ENCODE results near the gene NOLC1. TPM values are rescaled to one million over a fixed set of nuclear protein-coding genes. Genes with fewer than 3 reads are reported as not detected.

The NOLC1 gene
- total and polyA plus RNA-seq, 10 of the 15 experiments (the other 5 are each of a cell fraction or from before 2014, with no cell fraction given), result 91.7 to 244 (median 128) TPM

DNA sequence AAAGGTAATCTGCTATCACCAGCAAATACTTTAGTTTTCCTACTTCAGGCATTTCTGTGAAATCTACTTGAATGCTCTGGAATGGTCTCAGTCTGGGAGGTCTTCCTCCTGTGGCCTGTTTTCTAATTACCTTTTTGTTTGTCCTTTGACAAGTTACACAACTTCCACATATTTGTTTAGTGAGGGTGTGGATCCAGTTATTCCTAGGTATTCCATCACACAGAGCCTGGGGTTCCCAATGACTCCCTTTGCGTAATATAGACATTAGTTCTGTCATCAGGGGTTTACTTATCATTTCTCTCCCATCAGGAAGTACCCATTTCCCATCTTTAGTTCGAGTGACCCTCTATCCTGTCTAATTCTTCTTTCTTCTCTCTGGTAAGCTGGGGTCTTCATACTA lies 45.8 kb downstream of the NOLC1 start (continued):
- TF ChIP-seq SREBF2 (IDR thresholded peaks at IDR 0.05; ENCODE audit: low read length) (no peak), PAX8 (IDR thresholded peaks at IDR 0.05) (no peak), BCL3 (IDR thresholded peaks at IDR 0.05; ENCODE audit: borderline replicate concordance, insufficient read depth, low read depth, low read length, poor library complexity, severe bottlenecking) (no peak), SIX5 (IDR thresholded peaks at IDR 0.05; ENCODE audit: low read depth, low read length, severe bottlenecking) (no peak), ZNF622 (IDR thresholded peaks at IDR 0.05) (no peak), NR2F1 (conservative IDR thresholded peaks at IDR 0.05) (no peak), BHLHE40 (IDR thresholded peaks at IDR 0.05; ENCODE audit: borderline replicate concordance in 1 of 2, low read depth in 2 of 2, low read length in 1 of 2) (no peak), IRF3 (IDR thresholded peaks at IDR 0.05) (no peak), POLR2AphosphoS2 (IDR thresholded peaks at IDR 0.05; ENCODE audit: low read depth, low read length) (no peak), FOXK2 (IDR thresholded peaks at IDR 0.05) (no peak)
